K562 (cell line): Measurements from ENCODE around the gene SLC16A4. TPM values are rescaled to one million over a fixed set of nuclear protein-coding genes. Genes with fewer than 3 reads are reported as not detected.
A peak's percentile ranks its signal among the peaks of the same experiment; 100 is the strongest.

ENCODE experiments used
- ARID3B ChIP-seq: fragments of 250-450 bp; sonication (Bioruptor Pico); IDR thresholded peaks from 2 replicates; pipeline ENCODE4 v1.4.0; 2020; ENCODE audit warnings: borderline replicate concordance
- E2F8 ChIP-seq: fragments of 450-650 bp; IDR thresholded peaks from 2 replicates; pipeline ENCODE4 v1.7.1; 2018; ENCODE audit warnings: mild to moderate bottlenecking, low read depth; ENCODE audit not compliant: partially characterized antibody
- EP400 ChIP-seq: fragments of 450-650 bp; IDR thresholded peaks from 2 replicates; pipeline ENCODE4 v1.6.1; 2017; ENCODE audit warnings: antibody characterized with exemption, mild to moderate bottlenecking, moderate library complexity
- GATA2 ChIP-seq: sonication (generic); formaldehyde crosslinking; IDR thresholded peaks from 2 replicates; pipeline ENCODE4 v1.4.0; 2020; ENCODE audit warnings: mild to moderate bottlenecking, missing genetic modification reagents
- L3MBTL2 ChIP-seq: fragments of 450-650 bp; IDR thresholded peaks from 2 replicates; pipeline ENCODE4 v1.6.1; 2016; ENCODE audit warnings: mild to moderate bottlenecking, moderate library complexity
- MBD1 ChIP-seq: fragments of 250-450 bp; sonication (Bioruptor Pico); IDR thresholded peaks from 2 replicates; pipeline ENCODE4 v1.8.0; 2022; ENCODE audit warnings: inconsistent platforms
- NR1H2 ChIP-seq: sonication (generic); formaldehyde crosslinking; IDR thresholded peaks from 2 replicates; pipeline ENCODE4 v1.4.0; 2020; ENCODE audit warnings: mild to moderate bottlenecking, missing genetic modification reagents
- RBBP5 ChIP-seq: fragments of 200-600 bp; sonication (generic); IDR thresholded peaks from 2 replicates; pipeline ENCODE4 v1.6.1; 2012; ENCODE audit warnings: borderline replicate concordance, mild to moderate bottlenecking, low read length, control low read depth, inconsistent platforms; ENCODE audit not compliant: insufficient read depth, poor library complexity, severe bottlenecking
- SPI1 ChIP-seq: IDR thresholded peaks from 2 replicates; pipeline ENCODE4 v1.6.1; 2011; ENCODE audit warnings: low read depth, low read length, control low read depth, borderline replicate concordance
- ZEB2 ChIP-seq: fragments of 450-650 bp; IDR thresholded peaks from 2 replicates; pipeline ENCODE4 v1.6.1; 2016
- ZNF134 ChIP-seq: fragments of 250-450 bp; sonication (Bioruptor Pico); conservative IDR thresholded peaks from 2 replicates; pipeline ENCODE4 v1.4.0; 2020
- ZNF24 ChIP-seq: fragments of 450-650 bp; IDR thresholded peaks from 2 replicates; pipeline ENCODE4 v1.6.1; 2016
- ZNF253 ChIP-seq: fragments of 250-450 bp; sonication (Bioruptor Pico); conservative IDR thresholded peaks from 2 replicates; pipeline ENCODE4 v1.6.1; 2021; ENCODE audit warnings: mild to moderate bottlenecking
- ZNF589 ChIP-seq: fragments of 200-800 bp; sonication (Bioruptor generic); IDR thresholded peaks from 2 replicates; pipeline ENCODE4 v1.6.1; 2016; ENCODE audit warnings: low read depth, missing genetic modification characterization, missing compliant biosample characterization
- polyA plus RNA-seq, 8 experiments: library from polyadenylated mRNA; depleted of rRNA in 4 of 8; stranded (reverse) in 5 of 8; unstranded in 3 of 8; fragments of >200 nt; fragmentation: Nextera tagmentation in 2 of 8; fragmentation: Illumina TruSeq in 1 of 8; extraction: Ambion mirVana in 2 of 8; extraction: Trizol in 1 of 8; gene quantifications; 2 replicates each; pipeline versions ENCODE4 v1.2.1 to v1.2.3, GENCODE V29; 2011 to 2014; ENCODE audit warnings: inconsistent platforms in 1 of 8, missing spikeins in 1 of 8
- total RNA-seq, 7 experiments: library from RNA; depleted of rRNA in 6 of 7; stranded (reverse); fragments of >200 nt in 6 of 7; fragmentation: Illumina TruSeq in 2 of 7; extraction: Trizol in 2 of 7; gene quantifications; 2 replicates each; pipeline versions ENCODE4 v1.2.1 to v1.2.3, GENCODE V29; 2011 to 2021; ENCODE audit warnings: low replicate concordance in 1 of 7
- TF ChIP-seq, protein P1 (sequence below), 3 experiments: IDR thresholded peaks in 2 of 3; conservative IDR thresholded peaks in 1 of 3; 2 replicates each; pipeline ENCODE4 v1.5.1; 2011 to 2012; ENCODE audit warnings: low read length in 3 of 3, mild to moderate bottlenecking in 3 of 3, control low read depth in 2 of 3, improper control_type of control experiment in 1 of 3, inconsistent platforms in 1 of 3, low read depth in 1 of 3, mixed read lengths in 1 of 3, moderate library complexity in 1 of 3; ENCODE audit not compliant: insufficient read depth in 2 of 3
- TF ChIP-seq, protein P2 (sequence below): sonication (generic); formaldehyde crosslinking; IDR thresholded peaks from 2 replicates; pipeline ENCODE4 v1.8.1; 2023; ENCODE audit warnings: mild to moderate bottlenecking, missing genetic modification reagents

Gene SLC16A4
- total and polyA plus RNA-seq, 9 of the 15 experiments (the other 6 are each of a cell fraction or from before 2014, with no cell fraction given) = 0.04 to 0.31 (median 0.18) TPM; not detected in 1

DNA sequence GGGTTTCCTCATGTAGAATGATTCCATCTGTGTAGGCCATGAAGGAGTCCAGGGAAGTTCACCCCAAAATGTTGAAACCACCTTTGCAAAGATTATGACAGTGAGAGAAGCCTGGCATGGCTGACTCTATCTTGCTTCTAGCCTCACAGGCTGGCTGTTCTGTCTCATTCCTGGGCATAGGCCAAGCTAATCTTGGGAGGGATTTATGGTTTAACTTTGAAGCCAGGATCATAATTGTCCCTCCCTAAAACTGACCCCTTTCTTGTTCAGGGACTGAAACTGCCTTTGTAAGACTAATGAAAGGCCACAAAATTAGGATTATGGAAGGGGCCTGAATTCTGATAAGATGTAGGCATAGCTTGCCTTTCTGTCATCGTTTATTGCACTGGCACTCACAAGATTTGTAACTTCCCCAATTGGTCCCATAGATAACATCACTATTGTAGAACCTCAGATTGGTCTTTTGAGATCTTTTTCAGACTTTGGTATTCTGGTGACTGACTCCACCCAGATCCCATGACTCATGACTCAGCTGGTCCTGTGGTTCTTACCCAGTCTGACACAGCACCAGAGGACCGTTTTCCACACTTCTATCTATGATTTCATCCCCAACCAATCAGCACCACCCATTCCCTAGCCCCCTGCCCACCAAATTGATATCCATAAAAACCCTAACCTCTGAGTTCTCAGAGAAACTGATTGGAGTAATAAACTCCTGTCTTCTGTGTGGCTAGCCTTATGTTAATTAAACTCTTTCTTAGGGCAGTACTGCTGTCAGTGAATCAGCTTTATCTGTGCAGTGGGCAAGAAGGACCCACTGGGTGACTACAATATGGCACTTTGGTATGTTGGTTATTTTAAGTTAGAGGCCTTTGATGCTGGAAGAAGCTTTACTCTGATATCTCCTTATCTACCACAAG, 30.3 kb upstream of the SLC16A4 start (continued):
- TF ChIP-seq, protein P1, sequence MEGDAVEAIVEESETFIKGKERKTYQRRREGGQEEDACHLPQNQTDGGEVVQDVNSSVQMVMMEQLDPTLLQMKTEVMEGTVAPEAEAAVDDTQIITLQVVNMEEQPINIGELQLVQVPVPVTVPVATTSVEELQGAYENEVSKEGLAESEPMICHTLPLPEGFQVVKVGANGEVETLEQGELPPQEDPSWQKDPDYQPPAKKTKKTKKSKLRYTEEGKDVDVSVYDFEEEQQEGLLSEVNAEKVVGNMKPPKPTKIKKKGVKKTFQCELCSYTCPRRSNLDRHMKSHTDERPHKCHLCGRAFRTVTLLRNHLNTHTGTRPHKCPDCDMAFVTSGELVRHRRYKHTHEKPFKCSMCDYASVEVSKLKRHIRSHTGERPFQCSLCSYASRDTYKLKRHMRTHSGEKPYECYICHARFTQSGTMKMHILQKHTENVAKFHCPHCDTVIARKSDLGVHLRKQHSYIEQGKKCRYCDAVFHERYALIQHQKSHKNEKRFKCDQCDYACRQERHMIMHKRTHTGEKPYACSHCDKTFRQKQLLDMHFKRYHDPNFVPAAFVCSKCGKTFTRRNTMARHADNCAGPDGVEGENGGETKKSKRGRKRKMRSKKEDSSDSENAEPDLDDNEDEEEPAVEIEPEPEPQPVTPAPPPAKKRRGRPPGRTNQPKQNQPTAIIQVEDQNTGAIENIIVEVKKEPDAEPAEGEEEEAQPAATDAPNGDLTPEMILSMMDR (IDR thresholded peaks at IDR 0.05 in 2 of 3, conservative IDR thresholded peaks at IDR 0.05 in 1 of 3; ENCODE audit: insufficient read depth in 2 of 3, low read depth in 1 of 3, low read length in 3 of 3) = no peak
- TF ChIP-seq RBBP5 (no peak), ZNF24 (no peak), SPI1 (no peak), ZNF134 (CRISPR knock-in tag) (0 out of 2 replicates have a peak, but pooled peaks have one; percentile 14), EP400 (no peak), GATA2 (CRISPR knock-in tag) (no peak), ZEB2 (no peak), E2F8 (no peak), NR1H2 (no peak), MBD1 (no peak), ZNF253 (no peak), ARID3B (CRISPR knock-in tag) (no peak; the same call in 1 of the 2 replicates), ZNF589 (CRISPR knock-in tag) (no peak), L3MBTL2 (no peak)
- TF ChIP-seq, protein P2, sequence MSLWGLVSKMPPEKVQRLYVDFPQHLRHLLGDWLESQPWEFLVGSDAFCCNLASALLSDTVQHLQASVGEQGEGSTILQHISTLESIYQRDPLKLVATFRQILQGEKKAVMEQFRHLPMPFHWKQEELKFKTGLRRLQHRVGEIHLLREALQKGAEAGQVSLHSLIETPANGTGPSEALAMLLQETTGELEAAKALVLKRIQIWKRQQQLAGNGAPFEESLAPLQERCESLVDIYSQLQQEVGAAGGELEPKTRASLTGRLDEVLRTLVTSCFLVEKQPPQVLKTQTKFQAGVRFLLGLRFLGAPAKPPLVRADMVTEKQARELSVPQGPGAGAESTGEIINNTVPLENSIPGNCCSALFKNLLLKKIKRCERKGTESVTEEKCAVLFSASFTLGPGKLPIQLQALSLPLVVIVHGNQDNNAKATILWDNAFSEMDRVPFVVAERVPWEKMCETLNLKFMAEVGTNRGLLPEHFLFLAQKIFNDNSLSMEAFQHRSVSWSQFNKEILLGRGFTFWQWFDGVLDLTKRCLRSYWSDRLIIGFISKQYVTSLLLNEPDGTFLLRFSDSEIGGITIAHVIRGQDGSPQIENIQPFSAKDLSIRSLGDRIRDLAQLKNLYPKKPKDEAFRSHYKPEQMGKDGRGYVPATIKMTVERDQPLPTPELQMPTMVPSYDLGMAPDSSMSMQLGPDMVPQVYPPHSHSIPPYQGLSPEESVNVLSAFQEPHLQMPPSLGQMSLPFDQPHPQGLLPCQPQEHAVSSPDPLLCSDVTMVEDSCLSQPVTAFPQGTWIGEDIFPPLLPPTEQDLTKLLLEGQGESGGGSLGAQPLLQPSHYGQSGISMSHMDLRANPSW (CRISPR knock-in tag) = no peak
